ENCODE results near the gene SMC1B.
"Not testable (repeated sequence)": the region's sequence is repeated elsewhere in the genome, so short reads cannot be mapped to it uniquely, and the experiment has no call there.

Gene SMC1B

DNA sequence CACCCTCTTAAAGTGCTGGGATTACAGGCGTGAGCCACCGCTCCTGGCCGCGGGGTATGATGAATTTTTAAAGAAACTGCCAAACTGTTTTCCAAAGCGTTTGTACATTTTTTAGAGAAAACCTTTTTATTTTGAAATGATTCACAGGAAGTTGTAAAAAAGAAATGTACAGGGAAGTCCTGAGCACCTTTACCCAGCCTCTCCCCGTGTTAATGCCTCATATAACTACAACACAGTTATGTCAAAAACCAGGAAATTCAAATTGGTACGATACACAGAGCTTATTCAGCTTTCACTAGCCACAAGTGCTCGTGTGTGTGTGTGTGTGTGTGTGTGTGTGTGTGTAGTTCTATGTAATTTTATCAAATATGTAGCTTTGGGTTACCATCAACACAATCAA is 110.6 kb downstream of the SMC1B start:
- no peak for DNase-seq (ENCODE audit: low read depth, low spot score)

DNA sequence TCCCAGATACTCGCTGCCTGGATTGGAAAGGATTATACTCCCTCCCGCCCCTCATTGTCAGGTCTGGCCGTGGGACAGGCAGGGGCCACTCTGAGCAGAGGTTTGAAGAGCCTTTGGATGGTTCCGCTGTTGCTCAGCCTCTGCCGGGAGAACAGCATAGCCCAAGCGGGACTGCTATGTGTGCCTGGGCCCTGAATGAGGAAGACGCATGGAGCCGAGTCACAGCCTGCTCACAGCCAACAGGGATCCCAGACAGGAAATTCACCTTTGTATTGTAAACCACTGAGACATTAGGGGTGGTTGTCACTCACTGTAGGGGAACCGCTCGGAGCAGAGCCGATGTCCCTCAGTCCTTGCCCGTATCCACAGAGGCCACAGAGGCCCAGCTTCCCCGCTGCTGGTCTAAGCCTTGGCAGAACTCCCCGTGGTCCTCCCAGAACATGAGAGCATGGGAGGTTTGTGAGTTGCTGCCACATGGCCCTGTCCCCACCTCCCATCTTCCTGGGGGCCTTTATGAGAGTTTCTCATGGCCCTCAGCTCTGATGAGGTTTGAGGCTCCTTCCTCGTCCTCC is 114.4 kb downstream of the SMC1B start:
- DNase-seq (ENCODE audit: low read depth, low spot score), result no peak

DNA sequence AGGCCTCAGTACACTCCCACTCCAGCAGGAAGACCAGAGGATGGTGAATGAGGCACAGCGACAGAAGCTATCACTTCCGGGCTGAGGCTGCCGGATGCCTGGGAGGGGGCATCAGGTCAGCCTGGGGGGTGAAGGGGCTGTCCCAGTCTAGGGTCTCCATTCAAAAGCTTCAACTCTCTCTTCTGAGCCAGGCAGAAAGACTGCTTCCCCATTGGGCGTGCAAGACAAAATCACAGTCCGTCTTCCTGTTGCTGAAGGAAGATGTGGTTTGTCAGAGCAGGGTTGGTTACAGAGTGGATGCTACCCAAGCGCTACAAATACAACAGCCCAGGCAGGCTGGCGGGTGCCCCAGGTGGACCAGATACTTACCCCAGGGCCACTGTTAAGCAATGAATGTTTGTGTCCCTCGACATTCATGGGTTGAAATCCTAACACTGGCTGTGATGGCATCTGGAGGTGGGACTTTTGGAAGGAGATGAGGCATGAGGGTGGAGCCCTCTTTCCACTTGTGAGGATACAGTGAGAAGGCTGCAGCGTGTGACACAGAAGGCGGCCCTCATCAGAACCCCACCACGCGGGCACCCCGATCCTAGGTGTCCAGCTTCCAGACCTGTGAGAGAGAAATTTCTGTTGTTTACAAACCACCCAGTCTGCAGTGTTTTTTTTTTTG is 116.6 kb downstream of the SMC1B start:
- DNase-seq (ENCODE audit: low read depth, low spot score), result no peak

DNA sequence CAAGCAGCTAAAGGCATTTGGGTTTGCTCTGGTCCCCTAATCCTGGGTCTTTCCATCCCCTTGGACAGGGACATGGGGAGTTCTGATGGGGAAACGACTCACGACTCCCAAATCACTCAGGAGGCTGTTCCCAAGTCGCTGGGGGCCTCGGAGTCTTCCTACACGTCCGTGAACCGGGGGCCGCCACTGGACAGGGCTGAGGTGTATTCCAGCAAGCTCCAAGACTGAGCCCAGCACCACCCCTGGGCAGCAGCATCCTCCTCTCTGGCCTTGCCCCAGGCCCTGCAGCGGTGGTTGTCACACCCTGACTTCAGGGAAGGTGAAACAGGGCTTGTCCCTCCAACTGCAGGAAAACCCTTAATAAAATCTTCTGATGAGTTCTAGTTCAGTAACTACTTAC is 117.9 kb downstream of the SMC1B start:
- DNase-seq (ENCODE audit: low read depth, low spot score), result no peak

DNA sequence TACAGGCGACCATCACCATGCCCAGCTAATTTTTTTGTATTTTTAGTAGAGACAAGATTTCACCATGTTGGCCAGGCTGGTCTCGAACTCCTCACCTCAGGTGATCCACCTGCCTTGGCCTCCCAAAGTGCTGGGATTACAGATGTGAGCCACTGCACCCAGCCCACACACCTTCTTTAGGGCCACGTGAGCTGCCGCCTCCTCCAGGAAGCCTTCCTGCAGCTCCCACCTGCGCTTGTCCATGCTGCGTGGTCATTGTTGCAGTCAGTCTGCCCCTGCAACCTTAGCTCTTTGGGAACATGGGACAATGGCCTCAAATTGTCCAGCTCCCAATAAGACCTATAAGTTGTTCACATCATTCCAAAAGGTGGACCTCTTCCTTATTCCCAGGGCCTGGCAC is 118.4 kb downstream of the SMC1B start:
- DNase-seq (ENCODE audit: low read depth, low spot score), result not testable (repeated sequence)

Data from activated CD4-positive, CD25-positive, alpha-beta regulatory T cell treated with anti-CD3 and anti-CD28 coated beads, Interleukin-2, amount 50 U/mL, for 16 hours (primary cell).